Measurements from ENCODE around the gene SSU72. TPM values are rescaled to one million over a fixed set of nuclear protein-coding genes. Genes with fewer than 3 reads are reported as not detected.

The SSU72 gene
- polyA plus RNA-seq, 1 donor (not counting 4 experiments of a cell fraction or from before 2014, with no cell fraction given) = 79.7 TPM

GRCh38 chr1:1605034-1605591 is 30.4 kb upstream of the SSU72 start:
- FAIRE-seq = no peak
- Histone ChIP-seq H3K27me3 (ENCODE audit: control insufficient read depth, extremely low read depth, insufficient read depth, low read length) (peaks cover 7% of the 10 kb centered on the region), H3K27ac (ENCODE audit: control insufficient read depth, insufficient read depth, low read length) (no peak overlapping the region), H3K4me2 (ENCODE audit: control insufficient read depth, extremely low read depth, insufficient read depth, low read depth, low read length) (no peak overlapping the region), H3K9me3 (ENCODE audit: control insufficient read depth, low read depth, low read length) (no peaks in the 10 kb centered on the region), H4K20me1 (ENCODE audit: control insufficient read depth, extremely low read depth, insufficient read depth, low read length) (no peaks in the 10 kb centered on the region), H3K9ac (ENCODE audit: control insufficient read depth, extremely low read depth, insufficient read depth, low read length) (no peak overlapping the region), H3K36me3 (ENCODE audit: control insufficient read depth in 2 of 2, extremely low read depth in 1 of 2, insufficient read depth in 2 of 2, low read length in 2 of 2) (no peaks in the 10 kb centered on the region), H2AFZ (ENCODE audit: control insufficient read depth, low read length) (no peak overlapping the region), H3K4me3 (ENCODE audit: control insufficient read depth in 2 of 3, extremely low read depth in 1 of 3, insufficient read depth in 2 of 3, low read depth in 1 of 3, low read length in 3 of 3) (no peak overlapping the region), H3K4me1 (ENCODE audit: control insufficient read depth, extremely low read depth, insufficient read depth, low read length) (no peaks in the 10 kb centered on the region), H3K79me2 (ENCODE audit: control insufficient read depth, insufficient read depth, low read length) (no peaks in the 10 kb centered on the region), H3K9me1 (ENCODE audit: control insufficient read depth, extremely low read depth, insufficient read depth, low read length) (no peaks in the 10 kb centered on the region)
- dilution Hi-C loops (cut with MboI; ENCODE audit: extremely low pct_ligation_motif_present, low sequenced_read_pairs) = no loop called here
- TF ChIP-seq EZH2 (IDR thresholded peaks at IDR 0.05; ENCODE audit: low read length) = no peak
- TF ChIP-seq, protein P1, sequence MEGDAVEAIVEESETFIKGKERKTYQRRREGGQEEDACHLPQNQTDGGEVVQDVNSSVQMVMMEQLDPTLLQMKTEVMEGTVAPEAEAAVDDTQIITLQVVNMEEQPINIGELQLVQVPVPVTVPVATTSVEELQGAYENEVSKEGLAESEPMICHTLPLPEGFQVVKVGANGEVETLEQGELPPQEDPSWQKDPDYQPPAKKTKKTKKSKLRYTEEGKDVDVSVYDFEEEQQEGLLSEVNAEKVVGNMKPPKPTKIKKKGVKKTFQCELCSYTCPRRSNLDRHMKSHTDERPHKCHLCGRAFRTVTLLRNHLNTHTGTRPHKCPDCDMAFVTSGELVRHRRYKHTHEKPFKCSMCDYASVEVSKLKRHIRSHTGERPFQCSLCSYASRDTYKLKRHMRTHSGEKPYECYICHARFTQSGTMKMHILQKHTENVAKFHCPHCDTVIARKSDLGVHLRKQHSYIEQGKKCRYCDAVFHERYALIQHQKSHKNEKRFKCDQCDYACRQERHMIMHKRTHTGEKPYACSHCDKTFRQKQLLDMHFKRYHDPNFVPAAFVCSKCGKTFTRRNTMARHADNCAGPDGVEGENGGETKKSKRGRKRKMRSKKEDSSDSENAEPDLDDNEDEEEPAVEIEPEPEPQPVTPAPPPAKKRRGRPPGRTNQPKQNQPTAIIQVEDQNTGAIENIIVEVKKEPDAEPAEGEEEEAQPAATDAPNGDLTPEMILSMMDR (optimal IDR thresholded peaks at IDR 0.05 in 1 of 3, IDR thresholded peaks at IDR 0.05 in 1 of 3, conservative IDR thresholded peaks at IDR 0.05 in 1 of 3; ENCODE audit: extremely low read depth in 1 of 3, insufficient read depth in 2 of 3, low read length in 3 of 3) = no peak
- DNase-seq (ENCODE audit: low read depth, low spot score) = no peak

DNA sequence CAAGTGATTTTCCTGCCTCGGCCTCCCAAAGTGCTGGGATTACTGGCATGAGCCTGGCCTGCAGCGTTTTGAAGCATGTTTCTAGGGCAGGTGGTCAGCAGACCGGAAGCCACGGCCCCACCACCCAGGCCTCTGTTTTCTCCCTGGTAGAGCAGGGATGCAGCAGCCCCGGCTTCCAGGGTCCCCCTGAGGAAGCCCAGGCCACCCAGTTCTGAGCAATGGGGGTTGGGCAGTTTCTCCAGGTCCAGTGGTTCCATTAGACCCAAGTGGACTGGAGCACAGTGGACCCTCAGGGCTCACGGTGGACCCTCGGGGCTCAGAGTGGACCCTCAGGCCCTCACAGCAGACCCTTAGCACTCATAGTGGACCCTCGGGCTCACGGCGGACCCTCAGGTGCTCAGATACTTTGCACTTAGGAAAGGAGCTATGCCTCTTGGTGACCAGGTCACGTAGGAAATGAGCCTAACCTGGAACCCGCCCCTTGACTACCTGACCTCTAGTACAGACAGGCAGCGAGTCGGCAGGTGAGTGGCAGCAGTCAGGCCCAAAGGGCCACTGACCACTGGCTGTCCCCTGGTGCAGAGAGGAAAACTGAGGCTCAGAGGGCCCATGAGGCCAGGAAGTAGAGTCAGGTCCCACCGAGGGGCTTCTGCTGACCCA is 29.8 kb upstream of the SSU72 start:
- no peaks in the 10 kb centered on the region for H3K4me1 ChIP-seq (ENCODE audit: control insufficient read depth, extremely low read depth, insufficient read depth, low read length)
- H3K27me3 ChIP-seq (ENCODE audit: control insufficient read depth, extremely low read depth, insufficient read depth, low read length) = peaks cover 7% of the 10 kb centered on the region
- no peaks in the 10 kb centered on the region for H4K20me1 ChIP-seq (ENCODE audit: control insufficient read depth, extremely low read depth, insufficient read depth, low read length)
- no peaks in the 10 kb centered on the region for H3K9me3 ChIP-seq (ENCODE audit: control insufficient read depth, low read depth, low read length)
- H3K9ac ChIP-seq (ENCODE audit: control insufficient read depth, extremely low read depth, insufficient read depth, low read length) = no peak overlapping the region
- H3K4me2 ChIP-seq (ENCODE audit: control insufficient read depth, extremely low read depth, insufficient read depth, low read depth, low read length) = no peak overlapping the region
- H3K27ac ChIP-seq (ENCODE audit: control insufficient read depth, insufficient read depth, low read length) = no peak overlapping the region
- H3K9me1 ChIP-seq (ENCODE audit: control insufficient read depth, extremely low read depth, insufficient read depth, low read length) = no peaks in the 10 kb centered on the region
- no peaks in the 10 kb centered on the region for H3K36me3 ChIP-seq (ENCODE audit: control insufficient read depth in 2 of 2, extremely low read depth in 1 of 2, insufficient read depth in 2 of 2, low read length in 2 of 2)
- dilution Hi-C loops (cut with MboI; ENCODE audit: extremely low pct_ligation_motif_present, low sequenced_read_pairs) = no loop called here
- H2AFZ ChIP-seq (ENCODE audit: control insufficient read depth, low read length) = no peak overlapping the region
- no peak for FAIRE-seq
- TF ChIP-seq, protein P1 (optimal IDR thresholded peaks at IDR 0.05 in 1 of 3, IDR thresholded peaks at IDR 0.05 in 1 of 3, conservative IDR thresholded peaks at IDR 0.05 in 1 of 3; ENCODE audit: extremely low read depth in 1 of 3, insufficient read depth in 2 of 3, low read length in 3 of 3) = no peak
- no peak for TF ChIP-seq EZH2 (IDR thresholded peaks at IDR 0.05; ENCODE audit: low read length)
- no peak overlapping the region for H3K4me3 ChIP-seq (ENCODE audit: control insufficient read depth in 2 of 3, extremely low read depth in 1 of 3, insufficient read depth in 2 of 3, low read depth in 1 of 3, low read length in 3 of 3)
- no peaks in the 10 kb centered on the region for H3K79me2 ChIP-seq (ENCODE audit: control insufficient read depth, insufficient read depth, low read length)
- no peak for DNase-seq (ENCODE audit: low read depth, low spot score)

Data from keratinocyte (primary cell).